Naive thymus-derived CD4-positive, alpha-beta T cell (primary cell): ENCODE measurements around the gene NR6A1. TPM values are rescaled to one million over a fixed set of nuclear protein-coding genes. Genes with fewer than 3 reads are reported as not detected.
A peak's percentile ranks its signal among the peaks of the same experiment; 100 is the strongest.

Experiments used
- ATAC-seq: fragments of 150-1000 bp; cut with Tn5 transposase; 2 replicates; pipeline ENCODE4 v1.10.0; 2021; ENCODE audit warnings: mild to moderate bottlenecking, moderate library complexity
- CTCF ChIA-PET: fragments of 350-600 bp; sonication (Branson Sonifier 250); formaldehyde crosslinking; loops from one replicate; lab custom pipeline; 2021; ENCODE audit warnings: antibody characterized with exemption; lab: Charles Lee
- POLR2A ChIA-PET: fragments of 350-600 bp; sonication (Branson Sonifier 250); formaldehyde crosslinking; loops from one replicate; lab custom pipeline; 2021; ENCODE audit warnings: antibody characterized with exemption, inconsistent platforms; lab: Charles Lee
- DNase-seq, 9 donors: peaks; one replicate each; pipeline versions ENCODE4 v3.0.0 to v3.0.0-alpha.2; 2020 to 2022; ENCODE audit warnings: mixed read lengths in 1 of 9
- H3K27ac ChIP-seq: one replicate; pipeline ENCODE4 v1.7.0; 2013; ENCODE audit warnings: mild to moderate bottlenecking, low read depth, low read length, moderate library complexity
- H3K27me3 ChIP-seq, 2 donors: one replicate each; pipeline ENCODE4 v1.7.0; 2013; ENCODE audit warnings: low read length in 2 of 2, mild to moderate bottlenecking in 2 of 2, moderate library complexity in 2 of 2; ENCODE audit not compliant: control insufficient read depth in 2 of 2, insufficient read depth in 2 of 2
- H3K36me3 ChIP-seq, 3 experiments: 1 replicate in 2 of 3; 2 replicates in 1 of 3; pipeline ENCODE4 v1.7.0; 2013; ENCODE audit warnings: low read length in 3 of 3, mild to moderate bottlenecking in 3 of 3, moderate library complexity in 1 of 3; ENCODE audit not compliant: insufficient read depth in 3 of 3, control insufficient read depth in 2 of 3
- H3K4me1 ChIP-seq, 2 donors: one replicate each; pipeline ENCODE4 v1.7.0; 2013; ENCODE audit warnings: low read length in 2 of 2, mild to moderate bottlenecking in 2 of 2, moderate library complexity in 1 of 2; ENCODE audit not compliant: control insufficient read depth in 2 of 2, insufficient read depth in 2 of 2
- H3K4me3 ChIP-seq: 2 replicates; pipeline ENCODE4 v1.7.0; 2013; ENCODE audit warnings: mild to moderate bottlenecking, low read length
- H3K9me3 ChIP-seq, 3 experiments: 1 replicate in 2 of 3; 2 replicates in 1 of 3; pipeline ENCODE4 v1.7.0; 2013; ENCODE audit warnings: low read length in 3 of 3; ENCODE audit not compliant: control insufficient read depth in 2 of 3
- H3K27ac Mint-ChIP-seq, 9 donors: one replicate each; pipeline ENCODE4 v1.8.0; 2020 to 2022; ENCODE audit warnings: mixed read lengths in 9 of 9, mild to moderate bottlenecking in 8 of 9, moderate library complexity in 5 of 9, inconsistent platforms in 2 of 9
- H3K27me3 Mint-ChIP-seq, 5 donors: one replicate each; pipeline ENCODE4 v1.8.0; 2021 to 2022; ENCODE audit warnings: mixed read lengths in 5 of 5, mild to moderate bottlenecking in 1 of 5
- H3K36me3 Mint-ChIP-seq, 5 donors: one replicate each; pipeline ENCODE4 v1.8.0; 2020 to 2022; ENCODE audit warnings: mixed read lengths in 5 of 5, mild to moderate bottlenecking in 3 of 5, inconsistent platforms in 1 of 5
- H3K4me1 Mint-ChIP-seq, 7 donors: one replicate each; pipeline ENCODE4 v1.8.0; 2020 to 2022; ENCODE audit warnings: mixed read lengths in 7 of 7, mild to moderate bottlenecking in 3 of 7, inconsistent platforms in 1 of 7
- H3K4me3 Mint-ChIP-seq, 10 donors: one replicate each; pipeline ENCODE4 v1.8.0; 2020 to 2022; ENCODE audit warnings: mild to moderate bottlenecking in 10 of 10, mixed read lengths in 10 of 10, moderate library complexity in 6 of 10, inconsistent platforms in 2 of 10
- H3K9me3 Mint-ChIP-seq, 11 donors: one replicate each; pipeline ENCODE4 v1.8.0; 2020 to 2022; ENCODE audit warnings: mixed read lengths in 11 of 11, mild to moderate bottlenecking in 4 of 11, inconsistent platforms in 1 of 11, moderate library complexity in 1 of 11
- intact Hi-C, 2 donors: fragments of 100-400 bp; cut with micrococcal nuclease; formaldehyde crosslinking; loops; one replicate each; pipeline ENCODE4 v1.15.1; 2023
- polyA plus RNA-seq, 2 donors: library from polyadenylated mRNA; unstranded; fragments of 300-500 nt; fragmentation: Illumina TruSeq; gene quantifications; one replicate each; pipeline ENCODE4 v1.2.3, GENCODE V29; 2021
- total RNA-seq, 6 experiments: library from RNA in 5 of 6; stranded (reverse) in 5 of 6; gene quantifications; 1 replicate in 5 of 6; 2 replicates in 1 of 6; pipeline ENCODE4 v1.2.3 and lab custom pipeline; 2021 to 2026

NR6A1 gene
- total and polyA plus RNA-seq, 7 experiments from 2014 or later = 0.21 to 0.78 (median 0.51) TPM; not detected in 4

DNA sequence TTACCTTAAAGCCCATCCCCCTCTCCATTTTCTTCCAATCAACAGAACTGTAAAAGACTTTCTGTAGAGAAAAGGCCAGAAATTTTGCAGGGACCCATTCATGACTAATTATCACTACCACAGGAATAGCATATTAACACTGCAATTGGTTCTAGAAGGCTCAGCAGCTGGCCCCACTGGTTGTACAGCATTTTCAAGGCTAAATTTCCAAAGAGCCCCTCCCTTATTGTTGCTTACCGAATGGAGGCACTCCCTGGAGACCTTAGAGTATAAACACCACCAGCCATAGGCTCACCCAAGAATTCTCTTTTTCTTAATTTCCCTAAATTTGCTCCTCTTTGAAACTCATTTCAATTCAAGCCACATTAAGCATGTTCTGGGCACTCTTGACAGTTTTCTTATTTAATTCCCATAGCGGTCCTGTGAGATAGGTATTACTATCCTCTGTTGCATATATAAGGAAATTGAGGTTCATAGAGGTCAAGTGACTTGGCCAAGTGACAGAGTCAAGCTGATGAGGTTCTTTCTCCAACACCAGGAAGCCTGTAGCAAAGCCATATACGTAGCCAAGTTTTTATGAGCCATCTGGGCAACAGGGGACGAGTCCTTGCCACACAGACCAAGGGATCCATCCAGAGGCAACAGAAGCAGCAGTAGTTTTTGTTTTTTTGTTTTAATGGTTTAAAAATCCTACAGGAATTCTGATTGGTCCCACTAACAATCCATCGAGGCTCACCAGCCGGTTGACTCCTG lies 180.0 kb downstream of the NR6A1 start:
- Mint-ChIP-seq H3K27ac (no peak overlapping the region), H3K36me3 (no peaks in the 10 kb centered on the region), H3K4me3 (no peak overlapping the region), H3K9me3 (no peaks in the 10 kb centered on the region), H3K27me3 (peaks cover 9 to 19% (median 12%) of the 10 kb centered on the region in 5 donors), H3K4me1 (no peaks in the 10 kb centered on the region)
- no peaks in the 10 kb centered on the region for H3K36me3 ChIP-seq
- POLR2A ChIA-PET = no interaction called here
- intact Hi-C loops = no loop called here
- H3K27ac ChIP-seq = no peak overlapping the region
- no peaks in the 10 kb centered on the region for H3K4me1 ChIP-seq
- no peak overlapping the region for H3K4me3 ChIP-seq
- H3K9me3 ChIP-seq = no peaks in the 10 kb centered on the region
- CTCF ChIA-PET = no interaction called here
- H3K27me3 ChIP-seq = no peaks in the 10 kb centered on the region
- ATAC-seq (no peak), DNase-seq (no peak)

DNA sequence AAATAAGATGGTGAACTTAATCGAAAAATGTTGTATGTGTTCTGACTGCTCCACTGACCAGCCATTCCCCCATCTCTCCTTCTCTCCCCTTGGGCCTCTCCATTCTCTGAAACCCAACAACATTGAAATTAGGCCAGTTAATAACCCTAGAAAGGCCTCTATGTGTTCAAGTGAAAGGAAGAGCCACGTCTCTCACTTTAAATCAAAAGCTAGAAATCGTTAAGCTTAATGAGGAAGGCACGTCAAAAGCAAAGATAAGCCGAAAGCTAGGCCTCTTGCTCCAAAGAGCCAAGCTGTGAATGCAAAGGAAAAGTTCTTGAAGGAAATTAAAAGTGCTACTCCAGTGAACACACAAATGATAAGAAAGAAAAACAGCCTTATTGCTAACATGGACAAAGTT lies 186.5 kb downstream of the NR6A1 start:
- intact Hi-C loops = no loop called here
- Histone ChIP-seq H3K27ac (no peak overlapping the region), H3K9me3 (no peaks in the 10 kb centered on the region), H3K4me3 (no peak overlapping the region), H3K36me3 (no peaks in the 10 kb centered on the region), H3K27me3 (no peaks in the 10 kb centered on the region), H3K4me1 (no peaks in the 10 kb centered on the region)
- Mint-ChIP-seq H3K27ac (no peak overlapping the region), H3K36me3 (no peaks in the 10 kb centered on the region), H3K27me3 (peaks cover 0 to 5% (median 0%) of the 10 kb centered on the region in 5 donors), H3K9me3 (peaks cover 0 to 2% (median 0%) of the 10 kb centered on the region in 11 donors), H3K4me1 (no peaks in the 10 kb centered on the region), H3K4me3 (no peak overlapping the region)
- DNase-seq (no peak), ATAC-seq (no peak)
- POLR2A ChIA-PET = no interaction called here
- CTCF ChIA-PET = no interaction called here

DNA sequence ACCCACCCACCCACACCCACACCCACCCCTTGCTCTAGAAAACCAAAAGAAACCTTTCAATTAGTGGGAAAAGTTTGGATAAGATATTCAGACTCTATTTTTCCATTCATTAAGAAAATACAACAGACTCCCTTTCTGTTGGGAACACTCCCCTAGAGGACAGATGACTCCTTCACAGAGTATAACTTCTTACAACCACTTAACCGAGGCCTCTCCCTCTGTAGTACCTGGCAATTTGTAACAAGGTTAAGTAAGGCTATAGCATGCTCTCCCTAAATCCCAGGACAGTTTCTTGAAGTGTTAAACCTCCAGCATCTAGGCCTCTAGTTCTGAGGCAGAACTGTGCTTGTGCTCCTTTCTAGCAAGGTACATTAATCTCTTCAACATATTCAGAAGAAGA lies 188.0 kb downstream of the NR6A1 start:
- no peak for ATAC-seq
- Mint-ChIP-seq H3K4me3 (no peak overlapping the region), H3K36me3 (no peaks in the 10 kb centered on the region), H3K9me3 (peaks cover 0 to 4% (median 0%) of the 10 kb centered on the region in 11 donors), H3K27me3 (peaks cover 0 to 5% (median 0%) of the 10 kb centered on the region in 5 donors), H3K4me1 (peaks cover 0 to 1% (median 0%) of the 10 kb centered on the region in 7 donors), H3K27ac (peak overlapping the region in 1 of 9 donors; percentile 38)
- ChIA-PET CTCF (no interaction called here), POLR2A (no interaction called here)
- Histone ChIP-seq H3K27ac (no peak overlapping the region), H3K27me3 (no peaks in the 10 kb centered on the region), H3K4me1 (no peaks in the 10 kb centered on the region), H3K36me3 (no peaks in the 10 kb centered on the region), H3K4me3 (no peak overlapping the region), H3K9me3 (no peaks in the 10 kb centered on the region)
- no peak for DNase-seq
- intact Hi-C loops = no loop called here

DNA sequence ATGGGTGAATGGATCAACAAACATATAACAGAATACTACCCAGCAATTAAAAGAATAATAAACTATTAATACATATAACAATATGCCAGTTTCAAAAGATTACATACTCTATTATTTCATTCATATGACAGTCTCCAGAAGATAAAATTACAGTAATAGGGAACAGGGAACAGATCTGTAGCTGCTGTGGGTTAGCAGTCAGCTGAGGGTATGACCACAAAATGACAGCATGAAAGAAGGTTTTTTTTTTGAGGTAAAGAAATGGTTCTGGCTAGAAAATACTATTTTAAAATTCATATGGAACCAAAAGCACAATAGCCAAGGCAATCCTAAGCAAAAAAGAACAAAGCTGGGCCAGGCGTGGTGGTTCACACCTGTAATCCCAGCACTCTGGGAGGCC lies 190.9 kb downstream of the NR6A1 start:
- Mint-ChIP-seq H3K9me3 (peaks cover 0 to 4% (median 0%) of the 10 kb centered on the region in 11 donors), H3K36me3 (no peaks in the 10 kb centered on the region), H3K4me1 (peaks cover 0 to 1% (median 0%) of the 10 kb centered on the region in 7 donors), H3K27me3 (peaks cover 0 to 3% (median 0%) of the 10 kb centered on the region in 5 donors), H3K4me3 (no peak overlapping the region), H3K27ac (no peak overlapping the region)
- DNase-seq (no peak), ATAC-seq (no peak)
- H3K4me3 ChIP-seq = no peak overlapping the region
- H3K27ac ChIP-seq = no peak overlapping the region
- H3K9me3 ChIP-seq = no peaks in the 10 kb centered on the region
- H3K27me3 ChIP-seq = no peaks in the 10 kb centered on the region
- intact Hi-C loops = no loop called here
- no peaks in the 10 kb centered on the region for H3K4me1 ChIP-seq
- ChIA-PET CTCF (no interaction called here), POLR2A (no interaction called here)
- H3K36me3 ChIP-seq = no peaks in the 10 kb centered on the region

DNA sequence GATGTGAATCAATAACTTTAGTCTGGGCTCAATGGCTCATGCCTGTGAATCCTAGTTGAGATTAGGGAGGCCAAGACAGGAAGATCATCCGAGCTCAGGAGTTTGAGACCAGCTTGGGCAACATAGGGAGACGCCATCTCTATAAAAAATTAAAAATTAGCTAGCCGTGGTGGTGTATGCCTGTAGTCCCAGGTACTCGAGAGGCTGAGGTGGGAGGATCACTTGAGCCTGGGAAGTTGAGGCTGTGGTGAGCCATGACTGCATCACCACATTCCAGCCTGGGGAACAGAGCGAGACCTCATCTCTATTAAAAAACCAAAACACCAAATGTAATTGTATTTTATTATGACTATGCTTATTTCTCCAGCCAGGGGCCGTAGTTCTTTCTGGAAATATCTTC lies 194.4 kb downstream of the NR6A1 start:
- ChIA-PET POLR2A (no interaction called here), CTCF (no interaction called here)
- no peak overlapping the region for H3K4me3 Mint-ChIP-seq

DNA sequence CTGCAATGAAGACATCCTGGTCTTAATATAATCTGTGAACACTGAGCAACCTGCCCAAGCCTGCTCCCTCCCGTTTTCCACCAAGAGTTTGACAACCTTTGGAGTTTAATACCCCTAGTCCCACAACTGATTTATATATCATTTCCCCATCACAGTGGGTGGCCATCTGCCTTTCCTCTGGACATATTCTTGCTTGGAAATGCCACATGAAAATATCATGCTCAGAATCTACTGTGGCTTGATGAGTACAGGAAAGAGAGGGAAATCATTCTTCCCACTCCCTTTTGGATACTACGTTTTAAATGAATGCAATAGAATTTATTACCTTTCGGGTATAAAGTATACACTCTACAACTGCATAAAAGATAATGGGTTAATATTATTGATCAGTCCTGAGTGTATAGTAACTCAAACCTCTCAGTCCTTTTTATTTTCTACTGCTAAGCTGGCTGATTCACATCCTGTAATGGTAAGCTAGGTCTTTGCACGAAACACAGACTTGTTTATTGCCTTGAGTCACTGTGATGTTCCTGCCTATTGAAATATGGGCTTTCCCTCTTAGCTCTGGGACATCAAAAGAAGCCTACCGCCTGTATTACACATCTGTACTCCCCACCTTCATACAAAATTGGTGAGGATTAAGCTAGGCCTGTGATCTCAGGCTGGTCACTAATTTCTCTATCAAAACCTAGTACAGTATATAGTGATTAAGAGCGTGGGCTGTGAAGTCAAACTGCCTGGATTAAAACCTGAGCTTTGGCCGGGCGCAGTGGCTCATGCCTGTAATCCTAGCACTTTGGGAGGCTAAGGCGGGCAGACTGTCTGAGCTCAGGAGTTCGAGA lies 196.4 kb downstream of the NR6A1 start:
- no peaks in the 10 kb centered on the region for H3K36me3 Mint-ChIP-seq
- DNase-seq (no peak), ATAC-seq (no peak)
- Histone ChIP-seq H3K4me1 (no peaks in the 10 kb centered on the region), H3K27ac (no peak overlapping the region), H3K4me3 (no peak overlapping the region), H3K27me3 (no peaks in the 10 kb centered on the region), H3K9me3 (no peaks in the 10 kb centered on the region), H3K36me3 (no peaks in the 10 kb centered on the region)
- no peak overlapping the region for H3K4me3 Mint-ChIP-seq
- POLR2A ChIA-PET = interaction anchor here (0.6 kb wide), 1 partner anchor 20 kb away, joined by 3 read pairs; no protein-coding TSS in a partner anchor
- H3K27ac Mint-ChIP-seq = no peak overlapping the region
- intact Hi-C loops = no loop called here
- peaks cover 0 to 4% (median 0%) of the 10 kb centered on the region in 11 donors for H3K9me3 Mint-ChIP-seq
- CTCF ChIA-PET = no interaction called here
- H3K4me1 Mint-ChIP-seq = peaks cover 0 to 1% (median 0%) of the 10 kb centered on the region in 7 donors
- H3K27me3 Mint-ChIP-seq = peaks cover 0 to 13% (median 3%) of the 10 kb centered on the region in 5 donors

More for the DNA sequence above, 194.4 kb downstream of the NR6A1 start:
- Mint-ChIP-seq H3K27me3 (peaks cover 0 to 9% (median 3%) of the 10 kb centered on the region in 5 donors), H3K36me3 (no peaks in the 10 kb centered on the region), H3K4me1 (peaks cover 0 to 1% (median 0%) of the 10 kb centered on the region in 7 donors), H3K9me3 (peaks cover 0 to 4% (median 0%) of the 10 kb centered on the region in 11 donors), H3K27ac (no peak overlapping the region)
- intact Hi-C loops = no loop called here
- Histone ChIP-seq H3K4me3 (no peak overlapping the region), H3K36me3 (no peaks in the 10 kb centered on the region), H3K9me3 (no peaks in the 10 kb centered on the region), H3K4me1 (no peaks in the 10 kb centered on the region), H3K27ac (no peak overlapping the region), H3K27me3 (no peaks in the 10 kb centered on the region)
- DNase-seq (no peak), ATAC-seq (no peak)
